Measurements from ENCODE around the gene AMPD2. TPM values are rescaled to one million over a fixed set of nuclear protein-coding genes. Genes with fewer than 3 reads are reported as not detected.

AMPD2 gene
- total RNA-seq, 5 donors from 2014 or later (not counting 1 experiment from before 2014, with no cell fraction given) = 90.2 to 285 (median 100) TPM

GRCh38 chr1:109620401-109620791 is 759 bp downstream of the AMPD2 start:
- no peak for DNase-seq

GRCh38 chr1:109620841-109621286 is 1.2 kb downstream of the AMPD2 start:
- peak overlapping the region; percentile 93 to 97 (median 96) for H3K4me3 Mint-ChIP-seq
- ChIA-PET POLR2A (interaction anchor here in 1 of 2 donors (0.6 to 0.9 kb wide), 2 partner anchors 61 to 72 kb away, joined by 3 to 7 read pairs; partner anchors contain the start of gene GNAI3), CTCF (interaction anchor here (0.8 to 2.4 kb wide), 5 partner anchors 12 to 363 kb away, joined by 3 to 12 read pairs (median 3); partner anchors contain the start of gene AHCYL1 (in 1 of the 2))
- H3K9me3 Mint-ChIP-seq = no peaks in the 10 kb centered on the region
- Histone ChIP-seq H3K36me3 (ENCODE audit: control insufficient read depth in 2 of 2, extremely low read depth in 1 of 2, insufficient read depth in 1 of 2, low read length in 1 of 2) (no peaks in the 10 kb centered on the region), H3K4me1 (ENCODE audit: control insufficient read depth in 1 of 2, extremely low read depth in 1 of 2, insufficient read depth in 2 of 2, low read length in 2 of 2) (peaks cover 32 to 69% of the 10 kb centered on the region in 2 experiments), H3K27me3 (replicated peaks in 1 of 2; ENCODE audit: control insufficient read depth in 2 of 2, extremely low read depth in 1 of 2, insufficient read depth in 2 of 2, low read length in 1 of 2) (no peaks in the 10 kb centered on the region), H3K9me3 (no peaks in the 10 kb centered on the region), H3K27ac (ENCODE audit: low read length) (peak overlapping the region; percentile 96), H3K4me3 (ENCODE audit: control insufficient read depth in 1 of 2, extremely low read depth in 1 of 2, low read length in 1 of 2) (peak overlapping the region; percentile 88 to 98)
- peak overlapping the region; percentile 95 to 96 for H3K27ac Mint-ChIP-seq
- DNase-seq = peak; percentile 87 to 100 (median 97)
- no peaks in the 10 kb centered on the region for H3K27me3 Mint-ChIP-seq
- 1% methylated on average over 15 of the region's 18 CpGs for WGBS (ENCODE audit: insufficient coverage)
- ATAC-seq (replicated peaks in 1 of 4) = peak; percentile 87 to 92 (median 90)
- peaks cover 1% of the 10 kb centered on the region for H3K36me3 Mint-ChIP-seq
- H3K4me1 Mint-ChIP-seq = peaks cover 71 to 89% (median 77%) of the 10 kb centered on the region in 3 donors

More at GRCh38 chr1:109620401-109620791, 759 bp downstream of the AMPD2 start:
- Mint-ChIP-seq H3K4me3 (peak overlapping the region; percentile 93 to 97 (median 96)), H3K27me3 (no peaks in the 10 kb centered on the region), H3K9me3 (no peaks in the 10 kb centered on the region), H3K4me1 (peaks cover 74 to 87% (median 76%) of the 10 kb centered on the region in 3 donors), H3K27ac (peak overlapping the region; percentile 95 to 96), H3K36me3 (no peaks in the 10 kb centered on the region)
- Histone ChIP-seq H3K4me3 (ENCODE audit: control insufficient read depth in 1 of 2, extremely low read depth in 1 of 2, low read length in 1 of 2) (peak overlapping the region; percentile 88 to 98), H3K27me3 (replicated peaks in 1 of 2; ENCODE audit: control insufficient read depth in 2 of 2, extremely low read depth in 1 of 2, insufficient read depth in 2 of 2, low read length in 1 of 2) (no peaks in the 10 kb centered on the region), H3K9me3 (no peaks in the 10 kb centered on the region), H3K27ac (ENCODE audit: low read length) (peak overlapping the region; percentile 96), H3K4me1 (ENCODE audit: control insufficient read depth in 1 of 2, extremely low read depth in 1 of 2, insufficient read depth in 2 of 2, low read length in 2 of 2) (peaks cover 34 to 73% of the 10 kb centered on the region in 2 experiments), H3K36me3 (ENCODE audit: control insufficient read depth in 2 of 2, extremely low read depth in 1 of 2, insufficient read depth in 1 of 2, low read length in 1 of 2) (no peaks in the 10 kb centered on the region)
- ATAC-seq (replicated peaks in 1 of 4) = peak in 1 of 4 experiments; percentile 2
- CTCF ChIA-PET = interaction anchor here (0.8 to 2.4 kb wide), 6 partner anchors 10 to 364 kb away, joined by 3 to 12 read pairs (median 4); partner anchors contain the start of gene AHCYL1 (in 1 of the 2)
- WGBS (ENCODE audit: insufficient coverage) = 0% methylated on average over 4 of the region's 9 CpGs
- POLR2A ChIA-PET = interaction anchor here in 1 of 2 donors (0.6 to 0.9 kb wide), 2 partner anchors 61 to 72 kb away, joined by 3 to 7 read pairs; partner anchors contain the start of gene GNAI3

- WGBS (ENCODE audit: insufficient coverage) = 23% methylated on average over 11 of the region's 13 CpGs
- CTCF ChIA-PET = interaction anchor here in 1 of 2 donors (2.4 kb wide), 1 partner anchor 19 kb away, joined by 10 read pairs; no protein-coding TSS in a partner anchor
- ATAC-seq (replicated peaks in 1 of 4) = peak in 1 of 4 experiments; percentile 5
Measured at GRCh38 chr1:109621379-109622136, 1.9 kb downstream of the AMPD2 start.

GRCh38 chr1:109622137-109622892 is 2.7 kb downstream of the AMPD2 start:
- Histone ChIP-seq H3K27me3 (replicated peaks in 1 of 2; ENCODE audit: control insufficient read depth in 2 of 2, extremely low read depth in 1 of 2, insufficient read depth in 2 of 2, low read length in 1 of 2) (no peaks in the 10 kb centered on the region), H3K36me3 (ENCODE audit: control insufficient read depth in 2 of 2, extremely low read depth in 1 of 2, insufficient read depth in 1 of 2, low read length in 1 of 2) (peaks cover 11 to 13% of the 10 kb centered on the region in 2 donors), H3K4me1 (ENCODE audit: control insufficient read depth in 1 of 2, extremely low read depth in 1 of 2, insufficient read depth in 2 of 2, low read length in 2 of 2) (peaks cover 31 to 57% of the 10 kb centered on the region in 2 experiments), H3K4me3 (ENCODE audit: control insufficient read depth in 1 of 2, extremely low read depth in 1 of 2, low read length in 1 of 2) (peak overlapping the region; percentile 79 to 88), H3K27ac (ENCODE audit: low read length) (peak overlapping the region; percentile 0), H3K9me3 (no peaks in the 10 kb centered on the region)
- H3K4me1 Mint-ChIP-seq = peaks cover 56 to 77% (median 64%) of the 10 kb centered on the region in 3 donors
- peaks cover 10% of the 10 kb centered on the region for H3K36me3 Mint-ChIP-seq
- POLR2A ChIA-PET = no interaction called here
- peak overlapping the region; percentile 93 to 97 (median 96) for H3K4me3 Mint-ChIP-seq
- WGBS (ENCODE audit: insufficient coverage) = 83% methylated on average over 10 of the region's 11 CpGs
- H3K27ac Mint-ChIP-seq = peak overlapping the region; percentile 90 to 96
- ATAC-seq (replicated peaks in 1 of 4) (no peak), DNase-seq (no peak)
- H3K9me3 Mint-ChIP-seq = no peaks in the 10 kb centered on the region
- H3K27me3 Mint-ChIP-seq = no peaks in the 10 kb centered on the region
- CTCF ChIA-PET = interaction anchor here in 1 of 2 donors (2.4 kb wide), 1 partner anchor 18 kb away, joined by 10 read pairs; no protein-coding TSS in a partner anchor

More at GRCh38 chr1:109621379-109622136, 1.9 kb downstream of the AMPD2 start:
- Mint-ChIP-seq H3K4me3 (peak overlapping the region; percentile 93 to 97 (median 96)), H3K4me1 (peaks cover 64 to 85% (median 72%) of the 10 kb centered on the region in 3 donors), H3K36me3 (peaks cover 8% of the 10 kb centered on the region), H3K9me3 (no peaks in the 10 kb centered on the region), H3K27me3 (no peaks in the 10 kb centered on the region), H3K27ac (peak overlapping the region; percentile 90 to 96)
- POLR2A ChIA-PET = interaction anchor here in 1 of 2 donors (0.6 kb wide), 1 partner anchor 62 kb away, joined by 3 read pairs; no protein-coding TSS in a partner anchor
- peak in 1 of 35 experiments; percentile 38 for DNase-seq
- Histone ChIP-seq H3K27me3 (replicated peaks in 1 of 2; ENCODE audit: control insufficient read depth in 2 of 2, extremely low read depth in 1 of 2, insufficient read depth in 2 of 2, low read length in 1 of 2) (no peaks in the 10 kb centered on the region), H3K9me3 (no peaks in the 10 kb centered on the region), H3K4me1 (ENCODE audit: control insufficient read depth in 1 of 2, extremely low read depth in 1 of 2, insufficient read depth in 2 of 2, low read length in 2 of 2) (peaks cover 31 to 64% of the 10 kb centered on the region in 2 experiments), H3K36me3 (ENCODE audit: control insufficient read depth in 2 of 2, extremely low read depth in 1 of 2, insufficient read depth in 1 of 2, low read length in 1 of 2) (peaks cover 5 to 6% of the 10 kb centered on the region in 2 donors), H3K4me3 (ENCODE audit: control insufficient read depth in 1 of 2, extremely low read depth in 1 of 2, low read length in 1 of 2) (peak overlapping the region; percentile 79 to 88), H3K27ac (ENCODE audit: low read length) (peak overlapping the region; percentile 67)

- CTCF ChIA-PET = interaction anchor here in 1 of 2 donors (0.7 kb wide), 1 partner anchor 27 kb away, joined by 3 read pairs; no protein-coding TSS in a partner anchor
- H3K4me1 ChIP-seq (ENCODE audit: control insufficient read depth in 1 of 2, extremely low read depth in 1 of 2, insufficient read depth in 2 of 2, low read length in 2 of 2) = peaks cover 31 to 56% of the 10 kb centered on the region in 2 experiments
- no peaks in the 10 kb centered on the region for H3K27me3 ChIP-seq (replicated peaks in 1 of 2; ENCODE audit: control insufficient read depth in 2 of 2, extremely low read depth in 1 of 2, insufficient read depth in 2 of 2, low read length in 1 of 2)
- H3K9me3 ChIP-seq = no peaks in the 10 kb centered on the region
- ATAC-seq (replicated peaks in 1 of 4) (no peak), DNase-seq (no peak)
- Mint-ChIP-seq H3K4me1 (peaks cover 51 to 74% (median 60%) of the 10 kb centered on the region in 3 donors), H3K27me3 (no peaks in the 10 kb centered on the region), H3K4me3 (peak overlapping the region; percentile 93 to 97 (median 96)), H3K36me3 (peaks cover 16% of the 10 kb centered on the region), H3K9me3 (no peaks in the 10 kb centered on the region), H3K27ac (peak overlapping the region; percentile 90 to 96)
- peak overlapping the region; percentile 0 for H3K27ac ChIP-seq (ENCODE audit: low read length)
- H3K36me3 ChIP-seq (ENCODE audit: control insufficient read depth in 2 of 2, extremely low read depth in 1 of 2, insufficient read depth in 1 of 2, low read length in 1 of 2) = peaks cover 16 to 19% of the 10 kb centered on the region in 2 donors
- H3K4me3 ChIP-seq (ENCODE audit: control insufficient read depth in 1 of 2, extremely low read depth in 1 of 2, low read length in 1 of 2) = peak overlapping the region in 1 of 2 donors; percentile 79
- POLR2A ChIA-PET = no interaction called here
- no CpG with 5 or more reads among the region's 3 CpGs for WGBS (ENCODE audit: insufficient coverage)
Measured at GRCh38 chr1:109622895-109623294, 3.3 kb downstream of the AMPD2 start.

All from T-cell (primary cell).